GM23338 (cell line): ENCODE data around the gene GCN1. TPM values are rescaled to one million over a fixed set of nuclear protein-coding genes. Genes with fewer than 3 reads are reported as not detected.

Experiments
- ATAC-seq: fragments of 200-7000 bp; cut with Tn5 transposase; 3 replicates; pipeline ENCODE4 v1.9.1; 2020
- DNase-seq: peaks from one replicate; pipeline ENCODE4 v3.0.0-alpha.2; 2015; ENCODE audit warnings: low spot score
- H2AFZ ChIP-seq: fragments of 200-600 bp; sonication (generic); 2 replicates; pipeline ENCODE4 v1.8.0; 2016; ENCODE audit warnings: antibody characterized with exemption, mild to moderate bottlenecking, moderate library complexity
- H3F3A ChIP-seq: fragments of 200-600 bp; sonication (generic); replicated peaks from 2 replicates; pipeline ENCODE4 v1.8.0; 2017; ENCODE audit warnings: antibody characterized with exemption, mixed run types, low read depth
- H3K27ac ChIP-seq: fragments of 200-600 bp; sonication (generic); 2 replicates; pipeline ENCODE4 v1.6.1; 2016; ENCODE audit warnings: low read depth
- H3K27me3 ChIP-seq: fragments of 200-600 bp; sonication (generic); 2 replicates; pipeline ENCODE4 v1.8.0; 2016; ENCODE audit warnings: mild to moderate bottlenecking, mixed run types, moderate library complexity; ENCODE audit not compliant: insufficient read depth
- H3K36me3 ChIP-seq: fragments of 200-600 bp; sonication (generic); 2 replicates; pipeline ENCODE4 v1.8.0; 2016; ENCODE audit warnings: mild to moderate bottlenecking; ENCODE audit not compliant: insufficient read depth
- H3K4me1 ChIP-seq: fragments of 200-600 bp; sonication (generic); 2 replicates; pipeline ENCODE4 v1.8.0; 2016; ENCODE audit warnings: mild to moderate bottlenecking, moderate library complexity; ENCODE audit not compliant: insufficient read depth
- H3K4me2 ChIP-seq: fragments of 200-600 bp; sonication (generic); 2 replicates; pipeline ENCODE4 v1.7.1; 2017; ENCODE audit warnings: mixed run types
- H3K4me3 ChIP-seq: fragments of 200-600 bp; sonication (generic); 2 replicates; pipeline ENCODE4 v1.6.1; 2016; ENCODE audit warnings: mixed run types
- H3K79me2 ChIP-seq: fragments of 200-600 bp; sonication (generic); replicated peaks from 2 replicates; pipeline ENCODE4 v1.8.0; 2017; ENCODE audit warnings: mild to moderate bottlenecking; ENCODE audit not compliant: insufficient read depth
- H3K9me2 ChIP-seq: fragments of 200-600 bp; sonication (generic); 2 replicates; pipeline ENCODE4 v1.8.0; 2017; ENCODE audit not compliant: insufficient read depth
- H4K20me1 ChIP-seq: fragments of 200-600 bp; sonication (generic); replicated peaks from 2 replicates; pipeline ENCODE4 v1.8.0; 2017; ENCODE audit warnings: mild to moderate bottlenecking; ENCODE audit not compliant: insufficient read depth
- H3K27ac Mint-ChIP-seq: 2 replicates; pipeline ENCODE4 v1.8.0; 2020; ENCODE audit warnings: inconsistent platforms, mild to moderate bottlenecking, moderate library complexity, mixed read lengths
- H3K27me3 Mint-ChIP-seq: 3 replicates; pipeline ENCODE4 v1.8.0; 2022; ENCODE audit warnings: low read depth, mild to moderate bottlenecking, moderate library complexity, mixed read lengths, inconsistent platforms; ENCODE audit not compliant: insufficient read depth, poor library complexity
- H3K36me3 Mint-ChIP-seq: 3 replicates; pipeline ENCODE4 v1.8.0; 2021; ENCODE audit warnings: low read depth, mild to moderate bottlenecking, inconsistent platforms, moderate library complexity, mixed read lengths
- H3K4me1 Mint-ChIP-seq: 3 replicates; pipeline ENCODE4 v1.8.0; 2020; ENCODE audit warnings: mild to moderate bottlenecking, inconsistent platforms, mixed read lengths
- H3K4me3 Mint-ChIP-seq: 3 replicates; pipeline ENCODE4 v1.8.0; 2021; ENCODE audit warnings: moderate library complexity, mild to moderate bottlenecking, inconsistent platforms, mixed read lengths
- H3K9me3 Mint-ChIP-seq: 3 replicates; pipeline ENCODE4 v1.8.0; 2020; ENCODE audit warnings: moderate library complexity, mild to moderate bottlenecking, inconsistent platforms, mixed read lengths
- CREB1 ChIP-seq: fragments of 250-450 bp; sonication (Bioruptor Pico); IDR thresholded peaks from 2 replicates; pipeline ENCODE4 v1.5.0; 2020; ENCODE audit warnings: low read depth, mild to moderate bottlenecking, moderate library complexity
- POLR2AphosphoS5 ChIP-seq: IDR thresholded peaks from 2 replicates; pipeline ENCODE4 v1.6.1; 2016; ENCODE audit warnings: antibody characterized with exemption, low read depth
- polyA plus RNA-seq: library from polyadenylated mRNA; unstranded; fragments of >200 nt; fragmentation: Nextera tagmentation; extraction: Ambion mirVana; gene quantifications from 2 replicates; pipeline ENCODE4 v1.2.1, GENCODE V29; 2016
- total RNA-seq: library from RNA; depleted of rRNA; stranded (reverse); fragments of >200 nt; shearing (Covaris generic); gene quantifications from 2 replicates; pipeline ENCODE4 v1.2.3, GENCODE V29; 2014
- TF ChIP-seq, protein P1 (sequence below): fragments of 250-450 bp; sonication (Bioruptor Pico); IDR thresholded peaks from 2 replicates; pipeline ENCODE4 v1.5.0; 2020; ENCODE audit warnings: mild to moderate bottlenecking, moderate library complexity
- TF ChIP-seq, protein P2 (sequence below): IDR thresholded peaks from one replicate; pipeline ENCODE4 v1.6.1; 2018; ENCODE audit warnings: antibody characterized with exemption; ENCODE audit not compliant: unreplicated experiment
- TF ChIP-seq, protein P3 (sequence below): IDR thresholded peaks from 2 replicates; pipeline ENCODE4 v1.6.1; 2016; ENCODE audit warnings: antibody characterized with exemption

GCN1 gene
- total and polyA plus RNA-seq, 2 experiments from 2014 or later, result 18.0 to 177 TPM

DNA sequence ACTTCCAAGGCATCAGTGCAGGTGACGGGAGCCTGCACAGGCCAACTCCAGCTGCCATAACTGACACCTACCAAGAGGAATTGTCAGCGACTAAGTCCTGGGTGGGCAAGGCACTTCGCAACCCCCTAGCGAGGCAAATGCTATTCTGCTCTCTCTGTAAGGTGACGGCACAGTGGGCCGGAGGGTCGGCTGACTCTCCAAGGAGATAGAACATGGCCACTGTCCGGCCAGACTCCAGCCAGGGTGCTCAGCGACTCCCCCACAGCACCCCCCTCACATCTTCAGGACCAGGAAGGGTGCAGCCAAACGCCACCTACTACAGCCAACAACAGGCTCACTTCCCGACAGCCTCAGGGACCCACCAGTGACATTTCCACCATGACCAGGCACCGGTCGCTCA is 91.1 kb downstream of the GCN1 start (continued):
- TF ChIP-seq, protein P1, sequence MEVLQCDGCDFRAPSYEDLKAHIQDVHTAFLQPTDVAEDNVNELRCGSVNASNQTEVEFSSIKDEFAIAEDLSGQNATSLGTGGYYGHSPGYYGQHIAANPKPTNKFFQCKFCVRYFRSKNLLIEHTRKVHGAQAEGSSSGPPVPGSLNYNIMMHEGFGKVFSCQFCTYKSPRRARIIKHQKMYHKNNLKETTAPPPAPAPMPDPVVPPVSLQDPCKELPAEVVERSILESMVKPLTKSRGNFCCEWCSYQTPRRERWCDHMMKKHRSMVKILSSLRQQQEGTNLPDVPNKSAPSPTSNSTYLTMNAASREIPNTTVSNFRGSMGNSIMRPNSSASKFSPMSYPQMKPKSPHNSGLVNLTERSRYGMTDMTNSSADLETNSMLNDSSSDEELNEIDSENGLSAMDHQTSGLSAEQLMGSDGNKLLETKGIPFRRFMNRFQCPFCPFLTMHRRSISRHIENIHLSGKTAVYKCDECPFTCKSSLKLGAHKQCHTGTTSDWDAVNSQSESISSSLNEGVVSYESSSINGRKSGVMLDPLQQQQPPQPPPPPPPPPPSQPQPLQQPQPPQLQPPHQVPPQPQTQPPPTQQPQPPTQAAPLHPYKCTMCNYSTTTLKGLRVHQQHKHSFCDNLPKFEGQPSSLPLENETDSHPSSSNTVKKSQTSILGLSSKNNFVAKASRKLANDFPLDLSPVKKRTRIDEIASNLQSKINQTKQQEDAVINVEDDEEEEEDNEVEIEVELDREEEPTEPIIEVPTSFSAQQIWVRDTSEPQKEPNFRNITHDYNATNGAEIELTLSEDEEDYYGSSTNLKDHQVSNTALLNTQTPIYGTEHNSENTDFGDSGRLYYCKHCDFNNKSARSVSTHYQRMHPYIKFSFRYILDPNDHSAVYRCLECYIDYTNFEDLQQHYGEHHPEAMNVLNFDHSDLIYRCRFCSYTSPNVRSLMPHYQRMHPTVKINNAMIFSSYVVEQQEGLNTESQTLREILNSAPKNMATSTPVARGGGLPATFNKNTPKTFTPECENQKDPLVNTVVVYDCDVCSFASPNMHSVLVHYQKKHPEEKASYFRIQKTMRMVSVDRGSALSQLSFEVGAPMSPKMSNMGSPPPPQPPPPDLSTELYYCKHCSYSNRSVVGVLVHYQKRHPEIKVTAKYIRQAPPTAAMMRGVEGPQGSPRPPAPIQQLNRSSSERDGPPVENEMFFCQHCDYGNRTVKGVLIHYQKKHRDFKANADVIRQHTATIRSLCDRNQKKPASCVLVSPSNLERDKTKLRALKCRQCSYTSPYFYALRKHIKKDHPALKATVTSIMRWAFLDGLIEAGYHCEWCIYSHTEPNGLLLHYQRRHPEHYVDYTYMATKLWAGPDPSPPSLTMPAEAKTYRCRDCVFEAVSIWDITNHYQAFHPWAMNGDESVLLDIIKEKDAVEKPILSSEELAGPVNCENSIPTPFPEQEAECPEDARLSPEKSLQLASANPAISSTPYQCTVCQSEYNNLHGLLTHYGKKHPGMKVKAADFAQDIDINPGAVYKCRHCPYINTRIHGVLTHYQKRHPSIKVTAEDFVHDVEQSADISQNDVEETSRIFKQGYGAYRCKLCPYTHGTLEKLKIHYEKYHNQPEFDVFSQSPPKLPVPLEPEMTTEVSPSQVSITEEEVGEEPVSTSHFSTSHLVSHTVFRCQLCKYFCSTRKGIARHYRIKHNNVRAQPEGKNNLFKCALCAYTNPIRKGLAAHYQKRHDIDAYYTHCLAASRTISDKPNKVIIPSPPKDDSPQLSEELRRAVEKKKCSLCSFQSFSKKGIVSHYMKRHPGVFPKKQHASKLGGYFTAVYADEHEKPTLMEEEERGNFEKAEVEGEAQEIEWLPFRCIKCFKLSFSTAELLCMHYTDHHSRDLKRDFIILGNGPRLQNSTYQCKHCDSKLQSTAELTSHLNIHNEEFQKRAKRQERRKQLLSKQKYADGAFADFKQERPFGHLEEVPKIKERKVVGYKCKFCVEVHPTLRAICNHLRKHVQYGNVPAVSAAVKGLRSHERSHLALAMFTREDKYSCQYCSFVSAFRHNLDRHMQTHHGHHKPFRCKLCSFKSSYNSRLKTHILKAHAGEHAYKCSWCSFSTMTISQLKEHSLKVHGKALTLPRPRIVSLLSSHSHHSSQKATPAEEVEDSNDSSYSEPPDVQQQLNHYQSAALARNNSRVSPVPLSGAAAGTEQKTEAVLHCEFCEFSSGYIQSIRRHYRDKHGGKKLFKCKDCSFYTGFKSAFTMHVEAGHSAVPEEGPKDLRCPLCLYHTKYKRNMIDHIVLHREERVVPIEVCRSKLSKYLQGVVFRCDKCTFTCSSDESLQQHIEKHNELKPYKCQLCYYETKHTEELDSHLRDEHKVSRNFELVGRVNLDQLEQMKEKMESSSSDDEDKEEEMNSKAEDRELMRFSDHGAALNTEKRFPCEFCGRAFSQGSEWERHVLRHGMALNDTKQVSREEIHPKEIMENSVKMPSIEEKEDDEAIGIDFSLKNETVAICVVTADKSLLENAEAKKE (CRISPR knock-in tag), result no peak
- TF ChIP-seq, protein P2, sequence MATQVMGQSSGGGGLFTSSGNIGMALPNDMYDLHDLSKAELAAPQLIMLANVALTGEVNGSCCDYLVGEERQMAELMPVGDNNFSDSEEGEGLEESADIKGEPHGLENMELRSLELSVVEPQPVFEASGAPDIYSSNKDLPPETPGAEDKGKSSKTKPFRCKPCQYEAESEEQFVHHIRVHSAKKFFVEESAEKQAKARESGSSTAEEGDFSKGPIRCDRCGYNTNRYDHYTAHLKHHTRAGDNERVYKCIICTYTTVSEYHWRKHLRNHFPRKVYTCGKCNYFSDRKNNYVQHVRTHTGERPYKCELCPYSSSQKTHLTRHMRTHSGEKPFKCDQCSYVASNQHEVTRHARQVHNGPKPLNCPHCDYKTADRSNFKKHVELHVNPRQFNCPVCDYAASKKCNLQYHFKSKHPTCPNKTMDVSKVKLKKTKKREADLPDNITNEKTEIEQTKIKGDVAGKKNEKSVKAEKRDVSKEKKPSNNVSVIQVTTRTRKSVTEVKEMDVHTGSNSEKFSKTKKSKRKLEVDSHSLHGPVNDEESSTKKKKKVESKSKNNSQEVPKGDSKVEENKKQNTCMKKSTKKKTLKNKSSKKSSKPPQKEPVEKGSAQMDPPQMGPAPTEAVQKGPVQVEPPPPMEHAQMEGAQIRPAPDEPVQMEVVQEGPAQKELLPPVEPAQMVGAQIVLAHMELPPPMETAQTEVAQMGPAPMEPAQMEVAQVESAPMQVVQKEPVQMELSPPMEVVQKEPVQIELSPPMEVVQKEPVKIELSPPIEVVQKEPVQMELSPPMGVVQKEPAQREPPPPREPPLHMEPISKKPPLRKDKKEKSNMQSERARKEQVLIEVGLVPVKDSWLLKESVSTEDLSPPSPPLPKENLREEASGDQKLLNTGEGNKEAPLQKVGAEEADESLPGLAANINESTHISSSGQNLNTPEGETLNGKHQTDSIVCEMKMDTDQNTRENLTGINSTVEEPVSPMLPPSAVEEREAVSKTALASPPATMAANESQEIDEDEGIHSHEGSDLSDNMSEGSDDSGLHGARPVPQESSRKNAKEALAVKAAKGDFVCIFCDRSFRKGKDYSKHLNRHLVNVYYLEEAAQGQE, result no peak
- no peak for TF ChIP-seq CREB1

DNA sequence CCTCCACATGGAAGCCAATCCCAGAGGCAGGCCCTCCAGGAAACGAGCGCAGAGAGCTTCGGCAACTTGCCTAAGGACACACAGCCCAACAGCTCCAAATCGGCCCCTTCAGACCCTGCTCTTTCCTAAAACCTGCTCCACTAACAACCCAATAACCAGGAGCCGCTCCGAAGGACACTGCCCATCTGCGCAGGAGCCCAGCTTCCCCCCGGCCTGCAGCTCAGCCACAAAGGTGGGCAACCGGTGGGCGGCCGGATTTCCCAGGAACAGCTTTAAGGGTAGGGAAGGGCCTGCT is 91.5 kb downstream of the GCN1 start:
- no peak for ATAC-seq
- H3K79me2 ChIP-seq, result peaks cover 61% of the 10 kb centered on the region
- H3K27ac Mint-ChIP-seq, result no peak overlapping the region
- H3K27me3 Mint-ChIP-seq, result peaks cover 2% of the 10 kb centered on the region
- DNase-seq, result no peak
- H2AFZ ChIP-seq, result no peak overlapping the region
- H3K27ac ChIP-seq, result no peak overlapping the region
- H3K4me1 Mint-ChIP-seq, result peaks cover 22% of the 10 kb centered on the region
- peaks cover 3% of the 10 kb centered on the region; the same call in 1 of the 2 replicates for H4K20me1 ChIP-seq
- H3K4me3 ChIP-seq, result no peak overlapping the region
- no peak overlapping the region for H3K4me3 Mint-ChIP-seq
- no peaks in the 10 kb centered on the region for H3K27me3 ChIP-seq
- no peaks in the 10 kb centered on the region; the same call in 1 of the 2 replicates for H3F3A ChIP-seq
- H3K4me2 ChIP-seq, result no peak overlapping the region
- H3K4me1 ChIP-seq, result peaks cover 7% of the 10 kb centered on the region
- peaks cover 54% of the 10 kb centered on the region for H3K36me3 Mint-ChIP-seq
- no peaks in the 10 kb centered on the region for H3K9me2 ChIP-seq
- H3K9me3 Mint-ChIP-seq, result no peaks in the 10 kb centered on the region
- no peaks in the 10 kb centered on the region for H3K36me3 ChIP-seq
- TF ChIP-seq, protein P3, sequence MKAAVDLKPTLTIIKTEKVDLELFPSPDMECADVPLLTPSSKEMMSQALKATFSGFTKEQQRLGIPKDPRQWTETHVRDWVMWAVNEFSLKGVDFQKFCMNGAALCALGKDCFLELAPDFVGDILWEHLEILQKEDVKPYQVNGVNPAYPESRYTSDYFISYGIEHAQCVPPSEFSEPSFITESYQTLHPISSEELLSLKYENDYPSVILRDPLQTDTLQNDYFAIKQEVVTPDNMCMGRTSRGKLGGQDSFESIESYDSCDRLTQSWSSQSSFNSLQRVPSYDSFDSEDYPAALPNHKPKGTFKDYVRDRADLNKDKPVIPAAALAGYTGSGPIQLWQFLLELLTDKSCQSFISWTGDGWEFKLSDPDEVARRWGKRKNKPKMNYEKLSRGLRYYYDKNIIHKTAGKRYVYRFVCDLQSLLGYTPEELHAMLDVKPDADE, result no peak
- no peak for TF ChIP-seq POLR2AphosphoS5
- TF ChIP-seq, protein P1 (CRISPR knock-in tag), result no peak
